Transverse colon (tissue), 4 donors: ENCODE data around the gene LPIN1. TPM values are rescaled to one million over a fixed set of nuclear protein-coding genes. Genes with fewer than 3 reads are reported as not detected.

Source experiments
- DNase-seq: peaks from one replicate; pipeline ENCODE4 v3.0.0-alpha.2; 2019
- H3K27ac ChIP-seq, 4 donors: fragments of 200-600 bp; sonication (generic); 2 replicates each; pipeline ENCODE4 v1.5.1; 2016 to 2018; ENCODE audit warnings: inconsistent platforms in 4 of 4
- H3K27me3 ChIP-seq: fragments of 200-600 bp; sonication (generic); 2 replicates; pipeline ENCODE4 v1.5.1; 2017; ENCODE audit warnings: inconsistent platforms
- H3K36me3 ChIP-seq, 4 donors: fragments of 200-600 bp; sonication (generic); 2 replicates each; pipeline ENCODE4 v1.5.1; 2017 to 2019; ENCODE audit warnings: inconsistent platforms in 4 of 4
- H3K4me1 ChIP-seq, 4 donors: fragments of 200-600 bp; sonication (generic); 2 replicates each; pipeline ENCODE4 v1.5.1; 2017 to 2020; ENCODE audit warnings: inconsistent platforms in 4 of 4
- H3K4me3 ChIP-seq, 4 donors: fragments of 200-600 bp; sonication (generic); 1 replicate in 1 of 4; 2 replicates in 3 of 4; pipeline versions ENCODE4 v1.5.1 to v1.6.1; 2017 to 2019; ENCODE audit warnings: inconsistent platforms in 4 of 4
- H3K9me3 ChIP-seq, 2 donors: fragments of 200-600 bp; sonication (generic); 2 replicates each; pipeline ENCODE4 v1.5.1; 2017 to 2019; ENCODE audit warnings: inconsistent platforms in 2 of 2
- CTCF ChIP-seq, 5 experiments: fragments of 200-600 bp in 3 of 5; fragments of 450-650 bp in 2 of 5; sonication (generic) in 3 of 5; IDR thresholded peaks; 1 replicate in 2 of 5; 2 replicates in 3 of 5; pipeline ENCODE4 v1.5.1; 2016 to 2017; ENCODE audit warnings: antibody characterized with exemption in 5 of 5, inconsistent platforms in 3 of 5, mild to moderate bottlenecking in 2 of 5, moderate library complexity in 1 of 5
- EP300 ChIP-seq: sonication (generic); formaldehyde crosslinking; IDR thresholded peaks from one replicate; pipeline ENCODE4 v1.6.1; 2017; ENCODE audit warnings: antibody characterized with exemption, low read depth
- POLR2A ChIP-seq: fragments of 450-650 bp; IDR thresholded peaks from one replicate; pipeline ENCODE4 v1.6.1; 2016; ENCODE audit warnings: antibody characterized with exemption, mild to moderate bottlenecking, moderate library complexity
- POLR2AphosphoS5 ChIP-seq, 3 donors: sonication (generic); formaldehyde crosslinking; IDR thresholded peaks; one replicate each; pipeline ENCODE4 v1.6.1; 2016; ENCODE audit warnings: antibody characterized with exemption in 3 of 3
- WGBS, 2 donors: methylation state at CpG; one replicate each; pipeline ENCODE4 v1.1.5; 2018; ENCODE audit warnings: low coverage in 1 of 2; 5-methylcytosine and 5-hydroxymethylcytosine counted together
- in situ Hi-C, 4 donors: fragments of 200-750 bp; cut with MboI; loops; one replicate each; pipeline versions ENCODE4 v1.15.0 to v1.15.1; 2017; ENCODE audit warnings: low sequenced_read_pairs in 3 of 4, low pct_ligation_motif_present in 1 of 4, low pct_unique_long_range_greater_than_20kb in 1 of 4
- intact Hi-C: fragments of 100-400 bp; cut with DNase I; formaldehyde crosslinking; loops from one replicate; pipeline ENCODE4 v1.15.1; 2023; ENCODE audit warnings: low total_unique reads
- total RNA-seq, 4 donors: library from RNA; depleted of rRNA; stranded (reverse); fragments of >200 nt; gene quantifications; one replicate each; pipeline ENCODE4 v1.1.0, GENCODE V29; 2016

Gene LPIN1
- total RNA-seq, 4 donors from 2014 or later = 19.7 to 62.1 (median 26.6) TPM

DNA sequence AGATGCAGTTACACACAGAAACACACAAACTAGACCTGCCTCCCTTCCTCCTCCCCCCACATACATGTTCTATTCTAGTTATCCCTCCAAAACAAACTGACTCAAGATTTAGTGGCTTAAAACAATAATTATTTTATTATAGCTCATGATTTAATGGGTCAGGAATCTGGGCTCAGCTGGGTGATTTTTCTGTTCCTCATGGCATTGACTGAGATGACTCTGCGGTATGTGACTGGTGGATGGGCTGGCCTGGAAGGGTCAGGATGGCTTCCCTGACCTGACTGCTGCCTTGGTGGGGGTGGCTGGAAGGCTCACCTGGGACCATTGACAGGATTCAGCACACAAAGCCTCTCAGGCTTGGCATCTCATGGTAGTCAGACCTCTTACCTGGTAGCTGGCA is 42.7 kb upstream of the LPIN1 start:
- in situ Hi-C loops (no loop called here), intact Hi-C loops (no loop called here)
- Histone ChIP-seq H3K27ac (no peak overlapping the region), H3K9me3 (no peaks in the 10 kb centered on the region), H3K4me3 (no peak overlapping the region), H3K36me3 (no peaks in the 10 kb centered on the region), H3K27me3 (no peaks in the 10 kb centered on the region), H3K4me1 (no peaks in the 10 kb centered on the region)
- WGBS, 2 donors = 94% methylated on average over 1 of the region's 1 CpG; no CpG with 5 or more reads in 1 of the 2 donors
- TF ChIP-seq CTCF (IDR thresholded peaks at IDR 0.05) (no peak), POLR2A (no peak), POLR2AphosphoS5 (IDR thresholded peaks at IDR 0.05) (no peak), EP300 (no peak)
- no peak for DNase-seq

DNA sequence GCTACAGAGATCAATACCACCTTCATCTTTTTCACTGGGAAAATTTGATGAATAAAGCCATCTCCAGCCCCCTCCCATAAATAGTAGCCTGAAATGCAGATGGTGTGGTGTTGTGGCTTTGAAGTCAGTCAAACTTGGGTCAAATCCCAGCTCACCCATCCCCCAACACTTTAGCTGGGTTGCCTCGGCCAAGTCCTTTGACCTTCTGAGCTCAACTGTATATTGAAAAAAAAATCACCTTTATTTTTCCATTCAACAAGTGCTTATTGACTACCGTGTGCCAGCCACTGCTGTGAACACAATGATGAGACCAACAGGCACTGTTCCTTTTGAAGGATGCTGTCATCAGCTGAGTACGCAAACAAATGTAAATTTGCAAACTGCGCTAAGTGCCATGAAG is 41.4 kb upstream of the LPIN1 start:
- H3K9me3 ChIP-seq = no peaks in the 10 kb centered on the region
- DNase-seq = no peak
- no peaks in the 10 kb centered on the region for H3K4me1 ChIP-seq
- intact Hi-C loops = no loop called here
- no peak overlapping the region for H3K4me3 ChIP-seq
- H3K36me3 ChIP-seq = no peaks in the 10 kb centered on the region
- no peaks in the 10 kb centered on the region for H3K27me3 ChIP-seq
- H3K27ac ChIP-seq = no peak overlapping the region
- no peak for TF ChIP-seq CTCF (IDR thresholded peaks at IDR 0.05)
- TF ChIP-seq POLR2A = no peak
- no peak for TF ChIP-seq POLR2AphosphoS5 (IDR thresholded peaks at IDR 0.05)
- TF ChIP-seq EP300 = no peak
- 90 to 95% methylated on average over 4 of the region's 4 CpGs for WGBS, 2 donors
- in situ Hi-C loops = no loop called here

GRCh38 chr2:11705711-11706110 is 40.7 kb upstream of the LPIN1 start:
- 77 to 98% methylated on average over 2 to 3 of the region's 3 CpGs for WGBS, 2 donors
- Histone ChIP-seq H3K36me3 (no peaks in the 10 kb centered on the region), H3K27me3 (no peaks in the 10 kb centered on the region), H3K9me3 (no peaks in the 10 kb centered on the region), H3K27ac (no peak overlapping the region), H3K4me1 (peaks cover 0 to 4% (median 0%) of the 10 kb centered on the region in 4 donors), H3K4me3 (no peak overlapping the region)
- intact Hi-C loops = no loop called here
- in situ Hi-C loops = no loop called here
- TF ChIP-seq CTCF (IDR thresholded peaks at IDR 0.05) (no peak), POLR2AphosphoS5 (IDR thresholded peaks at IDR 0.05) (no peak), POLR2A (no peak), EP300 (no peak)
- DNase-seq = no peak

GRCh38 chr2:11708106-11708505 is 38.3 kb upstream of the LPIN1 start:
- no peak for DNase-seq
- Histone ChIP-seq H3K9me3 (no peaks in the 10 kb centered on the region), H3K4me1 (peaks cover 0 to 8% (median 0%) of the 10 kb centered on the region in 4 donors), H3K27ac (no peak overlapping the region), H3K27me3 (no peaks in the 10 kb centered on the region), H3K4me3 (no peak overlapping the region), H3K36me3 (no peaks in the 10 kb centered on the region)
- intact Hi-C loops (no loop called here), in situ Hi-C loops (no loop called here)
- TF ChIP-seq EP300 = no peak
- TF ChIP-seq POLR2AphosphoS5 (IDR thresholded peaks at IDR 0.05) = no peak
- no peak for TF ChIP-seq POLR2A
- TF ChIP-seq CTCF (IDR thresholded peaks at IDR 0.05) = no peak
- 74% methylated on average over 3 of the region's 3 CpGs; no CpG with 5 or more reads in 1 of the 2 donors for WGBS, 2 donors
